ENCODE results near the gene ISCU. TPM values are rescaled to one million over a fixed set of nuclear protein-coding genes. Genes with fewer than 3 reads are reported as not detected.

The ISCU gene
- total and polyA plus RNA-seq, 2 of the 8 experiments (the other 6 are each of a cell fraction or from before 2014, with no cell fraction given) = 72.1 to 78.1 TPM

GRCh38 chr12:108584456-108585065 is 22.2 kb downstream of the ISCU start:
- no peak overlapping the region for H2BK5ac ChIP-seq (ENCODE audit: low read depth, low read length)
- no peak overlapping the region for H2BK120ac ChIP-seq (replicated peaks; ENCODE audit: low read depth, low read length)
- H2AFZ ChIP-seq (ENCODE audit: low read length) = no peak overlapping the region
- no peaks in the 10 kb centered on the region for H3K79me2 ChIP-seq (ENCODE audit: control insufficient read depth in 1 of 2, insufficient read depth in 2 of 2, low read length in 2 of 2)
- no peaks in the 10 kb centered on the region for H3K79me1 ChIP-seq (ENCODE audit: low read depth, low read length)
- H3K18ac ChIP-seq (ENCODE audit: extremely low read depth, low read length) = no peak overlapping the region
- H3K27me3 ChIP-seq (replicated peaks in 1 of 4; ENCODE audit: control insufficient read depth in 3 of 4, extremely low read depth in 1 of 4, insufficient read depth in 3 of 4, low read length in 3 of 4) = no peaks in the 10 kb centered on the region
- H3K36me3 ChIP-seq (ENCODE audit: control insufficient read depth in 2 of 4, insufficient read depth in 4 of 4, low read length in 3 of 4) = no peaks in the 10 kb centered on the region
- DNase-seq (ENCODE audit: low read depth in 1 of 2, low spot score in 2 of 2) = no peak
- no peaks in the 10 kb centered on the region for H3K23me2 ChIP-seq (ENCODE audit: low read depth, low read length)
- H3K4me1 ChIP-seq (replicated peaks in 1 of 4; ENCODE audit: control insufficient read depth in 3 of 4, insufficient read depth in 4 of 4, low read length in 3 of 4) = peaks cover 0 to 12% (median 8%) of the 10 kb centered on the region in 4 experiments; a peak in 6 of 7 replicates
- H3K14ac ChIP-seq (ENCODE audit: insufficient read length) = no peak overlapping the region
- no peaks in the 10 kb centered on the region for H3K9me3 ChIP-seq (ENCODE audit: insufficient read depth in 2 of 2, low read depth in 1 of 2, low read length in 1 of 2)
- H3K4me3 ChIP-seq (ENCODE audit: extremely low read depth in 1 of 4, insufficient read depth in 2 of 4, low read depth in 3 of 4, low read length in 4 of 4) = no peak overlapping the region
- H3K9ac ChIP-seq (replicated peaks in 1 of 4; ENCODE audit: extremely low read depth in 1 of 4, low read depth in 3 of 4, low read length in 3 of 4) = no peak overlapping the region
- H2BK12ac ChIP-seq (ENCODE audit: low read depth, low read length) = no peak overlapping the region
- WGBS, 2 experiments (ENCODE audit: extremely low coverage in 1 of 2, insufficient coverage in 1 of 2, insufficient read length in 1 of 2, insufficient replicate concordance in 2 of 2, low coverage in 1 of 2, low lambda C conversion rate in 2 of 2, missing lambda C conversion rate in 1 of 2) = 92% methylated on average over 3 of the region's 3 CpGs; no CpG with 5 or more reads in 1 of the 2 experiments
- no peak overlapping the region for H3K27ac ChIP-seq (ENCODE audit: low read depth, low read length)
- no peak overlapping the region for H2BK15ac ChIP-seq (ENCODE audit: low read length)
- no peak overlapping the region for H3K56ac ChIP-seq (replicated peaks; ENCODE audit: insufficient read length, low read depth, low read length)
- no peak overlapping the region for H2AK5ac ChIP-seq (ENCODE audit: low read depth, low read length)
- H2BK20ac ChIP-seq (ENCODE audit: low read length) = no peak overlapping the region
- H3K4me2 ChIP-seq (ENCODE audit: insufficient read depth in 1 of 2, low read depth in 2 of 2, low read length in 2 of 2) = no peak overlapping the region
- H4K20me1 ChIP-seq (replicated peaks in 1 of 2; ENCODE audit: control insufficient read depth in 1 of 2, insufficient read depth in 2 of 2, low read length in 2 of 2) = no peaks in the 10 kb centered on the region
- H4K91ac ChIP-seq (replicated peaks; ENCODE audit: insufficient read length, low read length) = no peak overlapping the region
- POLR2A ChIA-PET (ENCODE audit: partially characterized antibody) = interaction anchor here (1.5 kb wide), 2 partner anchors 9 to 27 kb away, joined by 3 to 6 read pairs; no protein-coding TSS in a partner anchor
- FAIRE-seq = no peak
- no peak overlapping the region for H4K8ac ChIP-seq (ENCODE audit: extremely low read depth, insufficient read depth, low read length)
- no peak overlapping the region for H4K5ac ChIP-seq (ENCODE audit: insufficient read length, low read depth, low read length)
- no peak overlapping the region for H3K4ac ChIP-seq (replicated peaks; ENCODE audit: insufficient read length, low read depth, low read length)
- CTCF ChIA-PET (ENCODE audit: partially characterized antibody) = interaction anchor here (0.6 to 4.5 kb wide), 6 partner anchors 11 to 366 kb away, joined by 3 to 32 read pairs (median 4); no protein-coding TSS in a partner anchor
- no peak overlapping the region for H3K23ac ChIP-seq (ENCODE audit: insufficient read length)
- no peak for TF ChIP-seq ZNF274 (IDR thresholded peaks at IDR 0.05; ENCODE audit: borderline replicate concordance, extremely low read depth, low read length)
- no peak for TF ChIP-seq HDAC2 (IDR thresholded peaks at IDR 0.05; ENCODE audit: borderline replicate concordance in 1 of 2, low read depth in 2 of 2, low read length in 2 of 2)
- no peak for TF ChIP-seq POU5F1 (IDR thresholded peaks at IDR 0.05; ENCODE audit: low read depth, low read length)
- TF ChIP-seq CTCF (IDR thresholded peaks at IDR 0.05; ENCODE audit: control extremely low read depth in 1 of 3, insufficient read depth in 1 of 3, low read depth in 1 of 3, low read length in 3 of 3) = no peak
- no peak for TF ChIP-seq BACH1 (IDR thresholded peaks at IDR 0.05; ENCODE audit: low read length)
- no peak for TF ChIP-seq RFX5 (IDR thresholded peaks at IDR 0.05; ENCODE audit: borderline replicate concordance, low read depth, low read length)
- no peak for TF ChIP-seq TAF1 (IDR thresholded peaks at IDR 0.05; ENCODE audit: low read depth, low read length)
- TF ChIP-seq CHD2 (IDR thresholded peaks at IDR 0.05; ENCODE audit: low read length) = no peak
- no peak for TF ChIP-seq CREB1 (IDR thresholded peaks at IDR 0.05)
- no peak for TF ChIP-seq BRCA1 (IDR thresholded peaks at IDR 0.05; ENCODE audit: low read depth, low read length)
- TF ChIP-seq ATF3 (IDR thresholded peaks at IDR 0.05; ENCODE audit: insufficient read depth, low read depth, low read length) = no peak

Data from H1 (cell line).